Colon (tissue), 2 donors: ENCODE data around the gene FAT2.
"Not testable (repeated sequence)": the region's sequence is repeated elsewhere in the genome, so short reads cannot be mapped to it uniquely, and the experiment has no call there.

Source experiments
- FAIRE-seq: peaks from 2 replicates; lab custom pipeline; 2012; peaks lifted over from hg19 to GRCh38; lab: Jason Lieb, UNC
- donor health status: control.
- donor health status: control.

FAT2 gene

GRCh38 chr5:151581812-151582583 is 9.1 kb downstream of the FAT2 start:
- no peak for FAIRE-seq

- FAIRE-seq, result no peak
These were observed 9.8 kb downstream of the FAT2 start for GRCh38 chr5:151581347-151581746.

- no peak for FAIRE-seq
These were observed 10.3 kb downstream of the FAT2 start for GRCh38 chr5:151580858-151581257.

- no peak for FAIRE-seq
These were observed 10.9 kb downstream of the FAT2 start for GRCh38 chr5:151580239-151580638.

- FAIRE-seq, result not testable (repeated sequence)
These were observed 12.0 kb downstream of the FAT2 start for GRCh38 chr5:151579146-151579545.

- no peak for FAIRE-seq
These were observed 12.7 kb downstream of the FAT2 start for GRCh38 chr5:151578326-151579025.

- no peak for FAIRE-seq
These were observed 13.6 kb downstream of the FAT2 start for GRCh38 chr5:151577566-151577965.

GRCh38 chr5:151574444-151574996 is 16.6 kb downstream of the FAT2 start:
- FAIRE-seq, result no peak

- no peak for FAIRE-seq
These were observed 18.3 kb downstream of the FAT2 start for GRCh38 chr5:151572657-151573368.

GRCh38 chr5:151571270-151572173 is 19.6 kb downstream of the FAT2 start:
- no peak for FAIRE-seq

- FAIRE-seq, result no peak
These were observed 20.4 kb downstream of the FAT2 start for GRCh38 chr5:151570512-151571269.

GRCh38 chr5:151570058-151570457 is 21.1 kb downstream of the FAT2 start:
- FAIRE-seq, result no peak

- FAIRE-seq, result no peak
These were observed 21.7 kb downstream of the FAT2 start for GRCh38 chr5:151569132-151570046.

- FAIRE-seq, result no peak
These were observed 23.1 kb downstream of the FAT2 start for GRCh38 chr5:151568036-151568435.

GRCh38 chr5:151565971-151566370 is 25.2 kb downstream of the FAT2 start:
- FAIRE-seq, result no peak

- no peak for FAIRE-seq
These were observed 29.0 kb downstream of the FAT2 start for GRCh38 chr5:151562019-151562707.

GRCh38 chr5:151557951-151558350 is 33.2 kb downstream of the FAT2 start:
- FAIRE-seq, result no peak

GRCh38 chr5:151557466-151557865 is 33.7 kb downstream of the FAT2 start:
- no peak for FAIRE-seq

GRCh38 chr5:151556806-151557205 is 34.3 kb downstream of the FAT2 start:
- FAIRE-seq, result no peak
